CD14-positive monocyte (primary cell): Measurements from ENCODE around the gene MITF. TPM values are rescaled to one million over a fixed set of nuclear protein-coding genes. Genes with fewer than 3 reads are reported as not detected.

ENCODE experiments used
- DNase-seq, 3 donors: peaks; one replicate each; pipeline ENCODE4 v3.0.0-alpha.2; 2011 to 2022
- H2AFZ ChIP-seq: 2 replicates; pipeline ENCODE4 v1.6.0; 2012; ENCODE audit warnings: mild to moderate bottlenecking, low read depth, low read length, inconsistent platforms; ENCODE audit not compliant: insufficient read depth, poor library complexity, severe bottlenecking
- H3K27ac ChIP-seq, 2 donors: 1 replicate in 1 of 2; 2 replicates in 1 of 2; pipeline ENCODE4 v1.5.1; 2012 to 2013; ENCODE audit warnings: low read length in 2 of 2, control low read depth in 1 of 2, inconsistent platforms in 1 of 2, low read depth in 1 of 2, mild to moderate bottlenecking in 1 of 2
- H3K27me3 ChIP-seq, 2 donors: one replicate each; pipeline versions ENCODE4 v1.6.0 to v1.6.1; 2011 to 2013; ENCODE audit warnings: low read length in 2 of 2; ENCODE audit not compliant: control insufficient read depth in 2 of 2, insufficient read depth in 2 of 2
- H3K36me3 ChIP-seq, 2 donors: replicated peaks in 1 of 2; 1 replicate in 1 of 2; 2 replicates in 1 of 2; pipeline versions ENCODE4 v1.5.1 to v1.6.1; 2012 to 2013; ENCODE audit warnings: low read length in 2 of 2, control low read depth in 1 of 2, inconsistent platforms in 1 of 2, mild to moderate bottlenecking in 1 of 2; ENCODE audit not compliant: insufficient read depth in 2 of 2, control insufficient read depth in 1 of 2
- H3K4me1 ChIP-seq, 2 donors: 1 replicate in 1 of 2; 2 replicates in 1 of 2; pipeline versions ENCODE4 v1.5.1 to v1.6.1; 2012 to 2013; ENCODE audit warnings: low read length in 2 of 2, control low read depth in 1 of 2, inconsistent platforms in 1 of 2, mild to moderate bottlenecking in 1 of 2, moderate library complexity in 1 of 2; ENCODE audit not compliant: insufficient read depth in 2 of 2, control insufficient read depth in 1 of 2
- H3K4me2 ChIP-seq: replicated peaks from 2 replicates; pipeline ENCODE3; 2012; ENCODE audit warnings: low read length, moderate library complexity, mild to moderate bottlenecking; ENCODE audit not compliant: poor library complexity, severe bottlenecking; ENCODE audit errors: extremely low read depth
- H3K4me3 ChIP-seq, 3 experiments: fragments of 200-600 bp in 1 of 3; sonication (generic) in 1 of 3; replicated peaks in 1 of 3; 1 replicate in 2 of 3; 2 replicates in 1 of 3; pipeline ENCODE4 v1.5.1; 2011 to 2013; ENCODE audit warnings: low read length in 3 of 3, mild to moderate bottlenecking in 3 of 3, control low read depth in 2 of 3, low read depth in 2 of 3, inconsistent platforms in 1 of 3, moderate library complexity in 1 of 3
- H3K79me2 ChIP-seq: 2 replicates; pipeline ENCODE4 v1.6.0; 2012; ENCODE audit warnings: mild to moderate bottlenecking, control low read depth, inconsistent platforms, low read length, moderate library complexity; ENCODE audit not compliant: insufficient read depth
- H3K9ac ChIP-seq: 2 replicates; pipeline ENCODE4 v1.6.0; 2017; ENCODE audit warnings: low read length, mild to moderate bottlenecking; ENCODE audit not compliant: insufficient read depth, poor library complexity, severe bottlenecking
- H3K9me3 ChIP-seq, 2 donors: replicated peaks in 1 of 2; 1 replicate in 1 of 2; 2 replicates in 1 of 2; pipeline versions ENCODE4 v1.5.1 to v1.6.1; 2012 to 2013; ENCODE audit warnings: low read length in 2 of 2, control low read depth in 1 of 2; ENCODE audit not compliant: control insufficient read depth in 1 of 2, insufficient read depth in 1 of 2
- H4K20me1 ChIP-seq: 2 replicates; pipeline ENCODE4 v1.6.0; 2012; ENCODE audit warnings: mild to moderate bottlenecking, low read length, control low read depth, moderate library complexity; ENCODE audit not compliant: insufficient read depth
- H3K27ac Mint-ChIP-seq, 7 donors: one replicate each; pipeline ENCODE4 v1.8.0; 2020; ENCODE audit warnings: mild to moderate bottlenecking in 7 of 7, mixed read lengths in 7 of 7, moderate library complexity in 6 of 7, inconsistent platforms in 2 of 7
- H3K27me3 Mint-ChIP-seq, 3 donors: one replicate each; pipeline ENCODE4 v1.8.0; 2021 to 2022; ENCODE audit warnings: low read depth in 3 of 3, mild to moderate bottlenecking in 3 of 3, mixed read lengths in 3 of 3, moderate library complexity in 3 of 3, inconsistent platforms in 1 of 3
- H3K36me3 Mint-ChIP-seq, 2 donors: one replicate each; pipeline ENCODE4 v1.8.0; 2020; ENCODE audit warnings: mixed read lengths in 2 of 2, inconsistent platforms in 1 of 2, mild to moderate bottlenecking in 1 of 2
- H3K4me1 Mint-ChIP-seq: one replicate; pipeline ENCODE4 v1.8.0; 2020; ENCODE audit warnings: mild to moderate bottlenecking, mixed read lengths
- H3K4me3 Mint-ChIP-seq, 2 donors: one replicate each; pipeline ENCODE4 v1.8.0; 2020; ENCODE audit warnings: mild to moderate bottlenecking in 2 of 2, mixed read lengths in 2 of 2, moderate library complexity in 1 of 2
- H3K9me3 Mint-ChIP-seq, 7 donors: one replicate each; pipeline ENCODE4 v1.8.0; 2020 to 2022; ENCODE audit warnings: mixed read lengths in 7 of 7, mild to moderate bottlenecking in 6 of 7, moderate library complexity in 6 of 7, inconsistent platforms in 2 of 7
- CTCF ChIP-seq: fragments of 200-600 bp; IDR thresholded peaks from one replicate; pipeline ENCODE4 v1.8.0; 2022; ENCODE audit warnings: antibody characterized with exemption, mild to moderate bottlenecking
- WGBS: methylation state at CpG from one replicate; pipeline ENCODE4 v1.1.5; 2013; ENCODE audit warnings: missing lambda C conversion rate; ENCODE audit not compliant: insufficient coverage; 5-methylcytosine and 5-hydroxymethylcytosine counted together
- intact Hi-C, 2 donors: fragments of 100-400 bp; cut with micrococcal nuclease; formaldehyde crosslinking; loops; one replicate each; pipeline versions ENCODE4 v1.15.0 to v1.15.1; 2023
- polyA plus RNA-seq, 3 donors: library from polyadenylated mRNA; depleted of rRNA in 1 of 3; unstranded in 2 of 3; stranded (reverse) in 1 of 3; fragments of 300-500 nt in 2 of 3; fragments of >200 nt in 1 of 3; fragmentation: Illumina TruSeq in 2 of 3; gene quantifications; 1 replicate in 2 of 3; 2 replicates in 1 of 3; pipeline ENCODE4 v1.2.3, GENCODE V29; 2012 to 2021

Gene MITF
- polyA plus RNA-seq, 3 donors = 7.0 to 15.1 (median 12.1) TPM

- Mint-ChIP-seq H3K36me3 (peaks cover 2 to 3% of the 10 kb centered on the region in 2 donors), H3K4me1 (peaks cover 24% of the 10 kb centered on the region), H3K9me3 (no peaks in the 10 kb centered on the region), H3K27me3 (no peaks in the 10 kb centered on the region), H3K4me3 (no peak overlapping the region), H3K27ac (no peak overlapping the region)
- Histone ChIP-seq H3K4me3 (no peak overlapping the region), H3K4me2 (no peak overlapping the region), H3K9ac (no peak overlapping the region), H3K79me2 (peaks cover 25% of the 10 kb centered on the region), H4K20me1 (no peaks in the 10 kb centered on the region), H3K9me3 (no peaks in the 10 kb centered on the region), H3K27ac (no peak overlapping the region), H2AFZ (no peak overlapping the region), H3K4me1 (peaks cover 12% of the 10 kb centered on the region in 2 donors), H3K36me3 (no peaks in the 10 kb centered on the region), H3K27me3 (no peaks in the 10 kb centered on the region)
- 91% methylated on average over 3 of the region's 3 CpGs for WGBS
- no peak for TF ChIP-seq CTCF
- DNase-seq = no peak
- intact Hi-C loops = no loop called here
Observed at GRCh38 chr3:69785769-69786320, 46.6 kb downstream of the MITF start.

GRCh38 chr3:69786854-69787253, 47.6 kb downstream of the MITF start:
- no peaks in the 10 kb centered on the region for H3K27me3 Mint-ChIP-seq
- H3K4me1 Mint-ChIP-seq = peaks cover 34% of the 10 kb centered on the region
- peaks cover 2 to 3% of the 10 kb centered on the region in 2 donors for H3K36me3 Mint-ChIP-seq
- no peaks in the 10 kb centered on the region for H3K9me3 Mint-ChIP-seq
- DNase-seq = no peak
- Histone ChIP-seq H3K27ac (no peak overlapping the region), H4K20me1 (no peaks in the 10 kb centered on the region), H3K79me2 (peaks cover 24% of the 10 kb centered on the region), H2AFZ (no peak overlapping the region), H3K27me3 (no peaks in the 10 kb centered on the region), H3K9ac (no peak overlapping the region), H3K9me3 (no peaks in the 10 kb centered on the region), H3K4me2 (no peak overlapping the region), H3K4me1 (peaks cover 22% of the 10 kb centered on the region in 2 donors), H3K4me3 (no peak overlapping the region), H3K36me3 (no peaks in the 10 kb centered on the region)
- H3K27ac Mint-ChIP-seq = no peak overlapping the region
- no peak overlapping the region for H3K4me3 Mint-ChIP-seq
- TF ChIP-seq CTCF = no peak
- intact Hi-C loops = no loop called here
- WGBS = 90% methylated on average over 2 of the region's 4 CpGs
